SU-DHL-6 (cell line): Measurements from ENCODE around the gene TFAP2D.

Source experiments
- EZH2phosphoT487 ChIP-seq: fragments of 200-600 bp; sonication (generic), shearing (Covaris generic); conservative IDR thresholded peaks from 2 replicates; pipeline ENCODE4 v1.6.1; 2018; ENCODE audit warnings: mild to moderate bottlenecking, antibody characterized with exemption, low read length, moderate library complexity, mixed read lengths
- TF ChIP-seq, protein P1 (sequence below): fragments of 200-600 bp; sonication (generic); IDR thresholded peaks from one replicate; pipeline ENCODE4 v1.5.1; 2017; ENCODE audit warnings: antibody characterized with exemption, mild to moderate bottlenecking, low read length, moderate library complexity; ENCODE audit not compliant: insufficient read depth, poor library complexity, severe bottlenecking

DNA sequence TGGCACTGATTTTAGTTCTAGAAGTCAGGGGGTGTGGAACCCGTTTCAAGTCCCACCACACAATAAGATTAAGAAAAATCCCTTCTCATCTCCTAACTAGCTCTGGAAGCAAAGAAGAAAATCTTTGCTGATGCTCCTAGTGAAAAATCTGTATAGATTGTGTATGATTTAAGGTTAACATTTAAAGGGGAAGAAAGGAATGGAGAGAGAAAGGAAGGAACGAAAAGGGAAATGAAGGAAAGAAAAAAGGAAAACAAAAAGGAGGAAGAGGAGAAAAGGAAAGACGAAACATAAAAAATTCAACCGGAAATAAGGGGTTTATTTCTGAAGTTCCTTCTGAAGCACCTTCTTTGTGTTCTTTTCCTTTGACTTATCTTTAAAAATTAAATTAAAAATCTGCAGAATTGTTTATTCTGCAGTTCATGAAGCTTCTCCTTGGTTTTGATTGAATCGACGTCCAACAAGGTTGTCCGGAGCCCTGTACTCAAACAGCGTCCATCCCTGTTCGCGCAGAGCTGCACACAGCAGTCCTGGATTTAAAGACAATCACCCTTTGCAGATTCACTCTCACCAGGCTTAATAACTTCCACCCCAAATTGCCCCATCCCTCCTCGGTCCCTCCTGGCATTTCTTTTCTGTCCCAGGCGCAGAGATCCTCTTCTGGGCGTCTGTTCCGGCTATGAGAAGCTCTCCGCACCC is 103.8 kb downstream of the TFAP2D start:
- TF ChIP-seq, protein P1, sequence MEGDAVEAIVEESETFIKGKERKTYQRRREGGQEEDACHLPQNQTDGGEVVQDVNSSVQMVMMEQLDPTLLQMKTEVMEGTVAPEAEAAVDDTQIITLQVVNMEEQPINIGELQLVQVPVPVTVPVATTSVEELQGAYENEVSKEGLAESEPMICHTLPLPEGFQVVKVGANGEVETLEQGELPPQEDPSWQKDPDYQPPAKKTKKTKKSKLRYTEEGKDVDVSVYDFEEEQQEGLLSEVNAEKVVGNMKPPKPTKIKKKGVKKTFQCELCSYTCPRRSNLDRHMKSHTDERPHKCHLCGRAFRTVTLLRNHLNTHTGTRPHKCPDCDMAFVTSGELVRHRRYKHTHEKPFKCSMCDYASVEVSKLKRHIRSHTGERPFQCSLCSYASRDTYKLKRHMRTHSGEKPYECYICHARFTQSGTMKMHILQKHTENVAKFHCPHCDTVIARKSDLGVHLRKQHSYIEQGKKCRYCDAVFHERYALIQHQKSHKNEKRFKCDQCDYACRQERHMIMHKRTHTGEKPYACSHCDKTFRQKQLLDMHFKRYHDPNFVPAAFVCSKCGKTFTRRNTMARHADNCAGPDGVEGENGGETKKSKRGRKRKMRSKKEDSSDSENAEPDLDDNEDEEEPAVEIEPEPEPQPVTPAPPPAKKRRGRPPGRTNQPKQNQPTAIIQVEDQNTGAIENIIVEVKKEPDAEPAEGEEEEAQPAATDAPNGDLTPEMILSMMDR: no peak
- no peak for TF ChIP-seq EZH2phosphoT487
